H1 (cell line): ENCODE data around the gene DYRK1A.

ENCODE experiments used
- ATF2 ChIP-seq: IDR thresholded peaks from 2 replicates; pipeline ENCODE4 v1.6.1; 2012; ENCODE audit warnings: low read length, inconsistent platforms
- CEBPB ChIP-seq: IDR thresholded peaks from 2 replicates; pipeline ENCODE4 v1.6.1; 2012; ENCODE audit warnings: low read depth, low read length
- CTCF ChIP-seq, 3 experiments: IDR thresholded peaks; 1 replicate in 2 of 3; 2 replicates in 1 of 3; pipeline versions ENCODE4 v1.5.1 to v1.6.1; 2011; ENCODE audit warnings: low read length in 3 of 3, mild to moderate bottlenecking in 3 of 3, inconsistent platforms in 2 of 3, low read depth in 1 of 3, moderate library complexity in 1 of 3; ENCODE audit not compliant: insufficient read depth in 1 of 3; ENCODE audit errors: control extremely low read depth in 1 of 3
- EZH2 ChIP-seq: fragments of 200-600 bp; sonication (generic); IDR thresholded peaks from 2 replicates; pipeline ENCODE4 v1.7.1; 2012; ENCODE audit warnings: low read depth, mild to moderate bottlenecking, moderate library complexity, low read length, inconsistent platforms; ENCODE audit not compliant: severe bottlenecking
- JUND ChIP-seq: IDR thresholded peaks from 2 replicates; pipeline ENCODE4 v1.6.1; 2011; ENCODE audit warnings: mild to moderate bottlenecking, improper control_type of control experiment, low read length
- KDM1A ChIP-seq: fragments of 200-600, 300-600 bp; sonication (generic); IDR thresholded peaks from 2 replicates; pipeline ENCODE4 v1.7.1; 2016; ENCODE audit warnings: mild to moderate bottlenecking, low read length, borderline replicate concordance
- MAFK ChIP-seq: IDR thresholded peaks from 2 replicates; pipeline ENCODE4 v1.6.1; 2012; ENCODE audit warnings: low read depth, mild to moderate bottlenecking, improper control_type of control experiment, low read length
- MAX ChIP-seq: IDR thresholded peaks from 2 replicates; pipeline ENCODE4 v1.6.1; 2012; ENCODE audit warnings: inconsistent platforms
- POLR2A ChIP-seq, 2 experiments: IDR thresholded peaks; 1 replicate in 1 of 2; 2 replicates in 1 of 2; pipeline ENCODE4 v1.6.1; 2011; ENCODE audit warnings: low read depth in 2 of 2, low read length in 2 of 2, mild to moderate bottlenecking in 2 of 2; ENCODE audit errors: control extremely low read depth in 1 of 2
- RAD21 ChIP-seq, 2 experiments: IDR thresholded peaks in 1 of 2; conservative IDR thresholded peaks in 1 of 2; 2 replicates each; pipeline ENCODE4 v1.6.1; 2011; ENCODE audit warnings: low read depth in 2 of 2, low read length in 2 of 2, improper control_type of control experiment in 1 of 2, inconsistent platforms in 1 of 2, mild to moderate bottlenecking in 1 of 2, moderate library complexity in 1 of 2
- TAF1 ChIP-seq: IDR thresholded peaks from 2 replicates; pipeline ENCODE4 v1.6.1; 2011; ENCODE audit warnings: mild to moderate bottlenecking, low read depth, low read length
- TBP ChIP-seq: IDR thresholded peaks from 2 replicates; pipeline ENCODE4 v1.6.1; 2011; ENCODE audit warnings: low read depth, low read length, improper control_type of control experiment
- USF2 ChIP-seq: IDR thresholded peaks from 2 replicates; pipeline ENCODE4 v1.6.1; 2011; ENCODE audit warnings: low read length, improper control_type of control experiment
- ZNF274 ChIP-seq: IDR thresholded peaks from 2 replicates; pipeline ENCODE4 v1.7.0; 2012; ENCODE audit warnings: low read length, borderline replicate concordance; ENCODE audit errors: extremely low read depth

DNA sequence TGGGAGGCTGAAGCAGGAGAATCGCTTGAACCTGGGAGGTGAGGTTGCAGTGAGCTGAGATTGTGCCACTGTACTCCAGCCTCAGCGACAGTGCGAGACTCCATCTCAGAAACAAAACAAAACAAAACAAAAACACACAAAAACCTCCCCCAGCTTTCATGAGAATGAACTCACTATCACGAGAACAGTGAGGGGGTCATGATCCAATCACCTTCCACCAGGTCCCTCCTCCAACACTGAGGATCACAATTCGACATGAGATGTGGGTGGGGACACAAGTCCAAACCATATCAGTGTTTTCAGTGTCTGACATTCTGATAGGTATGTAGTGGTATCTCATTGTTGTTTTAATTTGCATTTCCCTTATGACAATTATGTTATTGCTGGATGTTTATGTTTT lies 31.5 kb upstream of the DYRK1A start:
- TF ChIP-seq KDM1A (no peak), CEBPB (no peak), CTCF (IDR thresholded peaks at IDR 0.05; ENCODE audit: control extremely low read depth in 1 of 3, insufficient read depth in 1 of 3, low read depth in 1 of 3, low read length in 3 of 3) (no peak), MAFK (no peak), RAD21 (IDR thresholded peaks at IDR 0.05 in 1 of 2, conservative IDR thresholded peaks at IDR 0.05 in 1 of 2; ENCODE audit: low read depth in 2 of 2, low read length in 2 of 2) (no peak), ZNF274 (no peak), USF2 (no peak), POLR2A (IDR thresholded peaks at IDR 0.05; ENCODE audit: control extremely low read depth in 1 of 2, low read depth in 2 of 2, low read length in 2 of 2) (no peak), EZH2 (no peak), MAX (no peak), TAF1 (no peak), JUND (no peak), ATF2 (no peak), TBP (no peak)
